Testis (tissue), 3 donors: ENCODE measurements around the gene RANBP3. TPM values are rescaled to one million over a fixed set of nuclear protein-coding genes. Genes with fewer than 3 reads are reported as not detected.
"Not testable (repeated sequence)": the region's sequence is repeated elsewhere in the genome, so short reads cannot be mapped to it uniquely, and the experiment has no call there.

Experiments
- DNase-seq: peaks from one replicate; pipeline ENCODE4 v3.0.0-alpha.2; 2019
- H3K27ac ChIP-seq, 2 donors: fragments of 200-600 bp; sonication (generic); one replicate each; pipeline ENCODE4 v1.5.1; 2019
- H3K27me3 ChIP-seq: fragments of 200-600 bp; sonication (generic); one replicate; pipeline ENCODE4 v1.5.1; 2019
- H3K36me3 ChIP-seq: fragments of 200-600 bp; sonication (generic); one replicate; pipeline ENCODE4 v1.5.1; 2017; ENCODE audit warnings: low read depth; ENCODE audit errors: missing control alignments
- H3K4me1 ChIP-seq: fragments of 200-600 bp; sonication (generic); one replicate; pipeline ENCODE4 v1.5.1; 2019
- H3K4me3 ChIP-seq, 2 donors: fragments of 200-600 bp; sonication (generic); one replicate each; pipeline ENCODE4 v1.5.1; 2017 to 2019
- H3K9me3 ChIP-seq: fragments of 200-600 bp; sonication (generic); one replicate; pipeline ENCODE4 v1.5.1; 2017
- CTCF ChIP-seq, 3 experiments: fragments of 450-650 bp in 2 of 3; fragments of 200-600 bp in 1 of 3; sonication (generic) in 1 of 3; IDR thresholded peaks; one replicate each; pipeline ENCODE4 v1.5.1; 2016 to 2019; ENCODE audit warnings: antibody characterized with exemption in 3 of 3, mild to moderate bottlenecking in 2 of 3, moderate library complexity in 1 of 3
- POLR2A ChIP-seq: fragments of 450-650 bp; IDR thresholded peaks from one replicate; pipeline ENCODE4 v1.6.1; 2017; ENCODE audit warnings: antibody characterized with exemption, mild to moderate bottlenecking, moderate library complexity
- WGBS, 2 donors: methylation state at CpG; one replicate each; pipeline ENCODE4 v1.1.5; 2018; 5-methylcytosine and 5-hydroxymethylcytosine counted together
- intact Hi-C: fragments of 100-400 bp; cut with DNase I; formaldehyde crosslinking; loops from one replicate; pipeline ENCODE4 v1.15.1; 2023; ENCODE audit warnings: low total_unique reads
- polyA plus RNA-seq: library from polyadenylated mRNA; stranded (reverse); fragments of 350-450 nt; fragmentation: Illumina TruSeq; extraction: RNeasy Lipid Tissue Mini Kit (QIAGEN cat#74804); gene quantifications from one replicate; pipeline ENCODE4 v1.2.3, GENCODE V29; 2014; ENCODE audit warnings: low read depth, low replicate concordance; ENCODE audit not compliant: insufficient read depth
- total RNA-seq, 2 donors: library from RNA; depleted of rRNA; stranded (reverse); fragments of >200 nt; gene quantifications; one replicate each; pipeline ENCODE4 v1.2.3, GENCODE V29; 2016

The RANBP3 gene
- total and polyA plus RNA-seq, 3 donors from 2014 or later: 142 to 148 (median 145) TPM

GRCh38 chr19:5961969-5962945 lies 15.7 kb downstream of the RANBP3 start:
- H3K9me3 ChIP-seq: no peaks in the 10 kb centered on the region
- H3K4me1 ChIP-seq: peaks cover 9% of the 10 kb centered on the region
- 75 to 81% methylated on average over 24 to 29 of the region's 29 CpGs for WGBS, 2 donors
- no peak for DNase-seq
- H3K4me3 ChIP-seq: no peak overlapping the region
- no peak overlapping the region for H3K27ac ChIP-seq
- intact Hi-C loops: no loop called here
- H3K27me3 ChIP-seq: no peaks in the 10 kb centered on the region
- no peak for TF ChIP-seq POLR2A
- TF ChIP-seq CTCF (IDR thresholded peaks at IDR 0.05): no peak
- H3K36me3 ChIP-seq: no peaks in the 10 kb centered on the region

- H3K27me3 ChIP-seq, intact Hi-C loops, DNase-seq, H3K9me3 ChIP-seq, H3K27ac ChIP-seq, H3K4me1 ChIP-seq, H3K36me3 ChIP-seq, H3K4me3 ChIP-seq: not testable (repeated sequence)
- WGBS, 2 donors: 74 to 91% methylated on average over 6 of the region's 6 CpGs
Observed at GRCh38 chr19:5961641-5961968, 16.3 kb downstream of the RANBP3 start.

GRCh38 chr19:5960005-5961001 lies 17.6 kb downstream of the RANBP3 start:
- DNase-seq: peak; percentile 50
- Histone ChIP-seq H3K4me1 (peaks cover 11% of the 10 kb centered on the region), H3K4me3 (no peak overlapping the region), H3K9me3 (no peaks in the 10 kb centered on the region), H3K27me3 (no peaks in the 10 kb centered on the region), H3K27ac (no peak overlapping the region), H3K36me3 (no peaks in the 10 kb centered on the region)
- 67 to 84% methylated on average over 16 to 18 of the region's 18 CpGs for WGBS, 2 donors
- TF ChIP-seq CTCF (IDR thresholded peaks at IDR 0.05) (no peak), POLR2A (no peak)
- intact Hi-C loops: no loop called here

GRCh38 chr19:5959260-5960004 lies 18.5 kb downstream of the RANBP3 start:
- intact Hi-C loops: no loop called here
- DNase-seq: no peak
- H3K9me3 ChIP-seq: no peaks in the 10 kb centered on the region
- H3K4me1 ChIP-seq: peaks cover 19% of the 10 kb centered on the region
- WGBS, 2 donors: 71 to 82% methylated on average over 11 to 14 of the region's 14 CpGs
- H3K4me3 ChIP-seq: no peak overlapping the region
- no peak overlapping the region for H3K27ac ChIP-seq
- no peaks in the 10 kb centered on the region for H3K36me3 ChIP-seq
- no peaks in the 10 kb centered on the region for H3K27me3 ChIP-seq
- TF ChIP-seq POLR2A (no peak), CTCF (IDR thresholded peaks at IDR 0.05) (no peak)

- Histone ChIP-seq H3K27ac (no peak overlapping the region), H3K36me3 (no peaks in the 10 kb centered on the region), H3K4me3 (no peak overlapping the region), H3K4me1 (peaks cover 20% of the 10 kb centered on the region), H3K27me3 (no peaks in the 10 kb centered on the region), H3K9me3 (no peaks in the 10 kb centered on the region)
- no peak for DNase-seq
- intact Hi-C loops: no loop called here
- 87 to 88% methylated on average over 6 to 10 of the region's 10 CpGs for WGBS, 2 donors
- no peak for TF ChIP-seq POLR2A
Observed at GRCh38 chr19:5958851-5959122, 19.2 kb downstream of the RANBP3 start.
